KOPT-K1 (cell line): Measurements from ENCODE around the gene GSKIP.
"Not testable (repeated sequence)": the region's sequence is repeated elsewhere in the genome, so short reads cannot be mapped to it uniquely, and the experiment has no call there.

Source experiments
- H3K27ac ChIP-seq: fragments of 200-600 bp; sonication (generic); 2 replicates; pipeline ENCODE4 v1.5.1; 2016; ENCODE audit warnings: antibody characterized with exemption, mild to moderate bottlenecking, low read depth, low read length; ENCODE audit not compliant: poor library complexity, severe bottlenecking
- H3K36me3 ChIP-seq: fragments of 200-600 bp; sonication (generic); 2 replicates; pipeline ENCODE4 v1.5.1; 2017; ENCODE audit warnings: antibody characterized with exemption, mild to moderate bottlenecking, low read length, moderate library complexity; ENCODE audit not compliant: insufficient read depth
- H3K9me3 ChIP-seq: fragments of 200-600 bp; sonication (generic); 2 replicates; pipeline ENCODE4 v1.5.1; 2017; ENCODE audit warnings: antibody characterized with exemption, low read length, mild to moderate bottlenecking; ENCODE audit not compliant: insufficient read depth, poor library complexity, severe bottlenecking

The GSKIP gene

DNA sequence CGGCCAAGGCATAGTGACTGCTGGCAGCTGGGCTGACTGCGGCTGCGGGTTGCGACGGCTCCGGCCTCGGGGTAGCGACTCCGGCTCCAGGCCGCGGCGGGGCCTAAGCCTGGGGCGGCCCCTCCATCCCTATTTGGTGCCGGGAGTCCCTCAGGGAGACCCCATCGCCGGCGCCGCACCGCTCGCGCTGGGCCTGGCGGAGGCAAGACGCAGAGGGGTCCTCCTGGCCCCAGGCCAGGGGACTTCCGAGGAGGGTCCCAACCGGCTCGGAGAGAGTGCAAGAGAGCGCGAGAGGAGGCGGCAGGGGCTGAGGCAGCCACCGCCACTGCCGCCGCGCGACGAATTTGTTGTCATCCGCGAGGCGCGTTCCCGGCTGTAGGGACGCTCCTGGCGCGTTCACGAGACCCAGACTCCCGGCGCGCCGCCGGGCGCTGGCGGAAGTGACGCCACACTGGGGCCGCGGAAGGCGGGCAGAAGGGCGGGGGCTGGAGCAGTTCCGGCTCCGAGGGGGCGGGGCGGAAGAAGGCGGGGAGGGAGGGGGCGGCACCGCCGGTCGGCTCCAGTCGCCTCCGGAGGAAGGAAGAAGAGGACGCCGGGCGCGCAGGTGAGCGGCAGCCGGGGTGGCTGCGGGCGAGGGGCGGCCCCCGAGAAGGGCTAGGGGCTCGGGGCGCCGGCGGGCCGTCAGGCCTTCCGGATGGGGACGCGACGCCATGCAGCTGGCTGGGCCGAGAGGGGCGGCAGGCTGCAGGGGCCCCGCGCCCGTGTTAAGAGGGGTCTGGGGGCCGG is at the start of gene GSKIP, which contains the start of gene ATG2B:
Gene GSKIP (plus strand): TSS at position 562 of the 786 bp plus-strand sequence. CDS start 18,722 bp downstream, outside the sequence.
Gene ATG2B (minus strand): TSS at position 377 of the 786 bp plus-strand sequence. CDS start 365 bp downstream, at position 12.
- Histone ChIP-seq H3K27ac (peak within 1 kb of the TSS; percentile 67), H3K9me3 (no peaks in the 10 kb centered on the region), H3K36me3 (no peaks in the 10 kb centered on the region)

GRCh38 chr14:96316087-96316486 is 47.2 kb upstream of the GSKIP start:
- H3K27ac ChIP-seq, result no peak overlapping the region
- H3K36me3 ChIP-seq, result peaks cover 63% of the 10 kb centered on the region
- H3K9me3 ChIP-seq, result no peaks in the 10 kb centered on the region

DNA sequence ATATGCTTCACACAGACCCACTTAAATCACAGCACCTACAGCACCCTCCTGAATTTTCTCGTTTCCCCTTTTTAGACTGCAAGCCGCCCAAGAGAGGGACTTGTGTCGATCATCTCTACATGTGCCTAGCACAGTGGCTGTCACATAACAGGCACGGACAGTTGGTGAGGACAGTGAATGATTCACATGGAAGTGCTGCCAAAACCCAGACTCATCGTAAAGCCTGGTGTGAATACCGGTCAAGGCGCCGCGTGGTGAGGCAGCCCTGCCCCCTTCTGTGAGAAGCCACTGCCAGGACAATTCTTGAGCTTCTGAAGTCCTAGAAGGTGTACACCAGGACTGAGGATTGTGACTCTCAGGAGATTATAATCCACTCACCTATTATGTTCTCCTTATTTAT is 44.5 kb upstream of the GSKIP start:
- no peaks in the 10 kb centered on the region for H3K9me3 ChIP-seq
- no peak overlapping the region for H3K27ac ChIP-seq
- H3K36me3 ChIP-seq, result peaks cover 80% of the 10 kb centered on the region

DNA sequence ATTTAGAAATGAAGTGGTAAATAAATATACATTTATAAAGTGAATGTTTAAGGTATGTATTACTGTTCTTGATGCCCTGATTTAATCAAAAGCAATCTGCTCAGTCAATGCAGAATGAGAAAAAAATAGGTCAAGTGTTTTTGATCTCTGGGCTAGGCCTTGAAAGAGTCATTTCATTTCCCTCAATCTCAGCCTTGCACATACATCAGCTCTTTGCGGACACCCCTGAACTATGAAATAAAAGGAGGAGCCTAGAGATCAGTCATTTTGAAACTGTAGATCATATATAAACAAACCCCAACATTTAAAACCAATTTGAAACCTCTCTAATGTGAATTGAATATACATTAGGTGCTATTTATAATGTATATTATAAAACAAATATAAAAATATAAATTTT is 42.7 kb upstream of the GSKIP start:
- Histone ChIP-seq H3K9me3 (no peaks in the 10 kb centered on the region), H3K36me3 (peaks cover 80% of the 10 kb centered on the region), H3K27ac (no peak overlapping the region)

- Histone ChIP-seq H3K36me3 (peaks cover 67% of the 10 kb centered on the region), H3K9me3 (no peaks in the 10 kb centered on the region), H3K27ac (no peak overlapping the region)
Measured at GRCh38 chr14:96324219-96324618, 39.1 kb upstream of the GSKIP start.

GRCh38 chr14:96338551-96338950 is 24.8 kb upstream of the GSKIP start:
- Histone ChIP-seq H3K27ac (no peak overlapping the region), H3K36me3 (peaks cover 47% of the 10 kb centered on the region), H3K9me3 (no peaks in the 10 kb centered on the region)

DNA sequence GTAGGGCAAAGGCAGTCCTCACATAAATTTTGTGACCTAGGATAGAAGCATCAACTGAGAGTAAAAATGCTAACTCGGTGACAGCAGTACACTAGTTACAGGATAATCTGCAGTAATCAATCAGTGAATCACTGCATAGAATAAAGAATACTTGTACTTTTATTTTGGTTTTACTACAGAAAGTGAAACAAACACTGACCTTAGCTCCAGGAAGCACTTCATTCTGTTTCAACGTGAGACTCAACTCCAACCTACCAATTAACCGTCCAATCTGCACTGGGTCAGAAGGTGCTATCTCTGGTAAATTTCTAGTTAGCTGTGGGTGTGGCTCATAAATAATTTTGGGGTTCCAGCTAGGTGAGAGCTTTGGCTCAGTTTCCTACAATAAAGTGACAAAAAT is 22.0 kb upstream of the GSKIP start:
- no peak overlapping the region for H3K27ac ChIP-seq
- H3K9me3 ChIP-seq, result no peaks in the 10 kb centered on the region
- peaks cover 42% of the 10 kb centered on the region for H3K36me3 ChIP-seq

- peaks cover 11% of the 10 kb centered on the region for H3K36me3 ChIP-seq
- no peak overlapping the region for H3K27ac ChIP-seq
- no peaks in the 10 kb centered on the region for H3K9me3 ChIP-seq
Measured at GRCh38 chr14:96345669-96346068, 17.7 kb upstream of the GSKIP start.

GRCh38 chr14:96347957-96348356 is 15.4 kb upstream of the GSKIP start:
- not testable (repeated sequence) for H3K9me3 ChIP-seq

GRCh38 chr14:96349286-96350075 is 13.8 kb upstream of the GSKIP start:
- no peaks in the 10 kb centered on the region for H3K9me3 ChIP-seq
- H3K27ac ChIP-seq, result no peak overlapping the region
- H3K36me3 ChIP-seq, result no peaks in the 10 kb centered on the region

More at GRCh38 chr14:96347957-96348356, 15.4 kb upstream of the GSKIP start:
- H3K27ac ChIP-seq, H3K36me3 ChIP-seq: not testable (repeated sequence)

GRCh38 chr14:96351986-96352385 is 11.3 kb upstream of the GSKIP start:
- Histone ChIP-seq H3K27ac (no peak overlapping the region), H3K9me3 (no peaks in the 10 kb centered on the region)

DNA sequence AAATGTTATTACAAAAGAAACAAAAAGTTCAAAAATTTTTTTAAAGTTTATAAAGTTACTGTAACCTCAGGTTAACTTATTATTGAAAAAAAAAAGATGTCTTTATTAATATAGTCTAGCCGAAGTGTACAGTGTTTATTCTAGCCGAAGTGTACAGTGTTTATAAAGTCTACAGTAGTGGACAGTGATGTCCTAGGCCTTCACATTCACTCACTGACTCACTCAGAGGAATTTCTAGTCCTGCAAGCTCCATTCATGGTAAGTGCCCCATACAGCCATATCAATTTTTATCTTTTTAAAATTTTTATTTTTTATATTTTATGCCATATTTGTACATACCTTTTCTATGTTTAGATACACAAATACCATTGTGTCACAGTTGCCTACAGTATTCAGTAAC is 10.6 kb upstream of the GSKIP start:
- no peak overlapping the region for H3K27ac ChIP-seq
- H3K36me3 ChIP-seq, result no peaks in the 10 kb centered on the region
- H3K9me3 ChIP-seq, result no peaks in the 10 kb centered on the region

More at GRCh38 chr14:96351986-96352385, 11.3 kb upstream of the GSKIP start:
- H3K36me3 ChIP-seq, result no peaks in the 10 kb centered on the region

DNA sequence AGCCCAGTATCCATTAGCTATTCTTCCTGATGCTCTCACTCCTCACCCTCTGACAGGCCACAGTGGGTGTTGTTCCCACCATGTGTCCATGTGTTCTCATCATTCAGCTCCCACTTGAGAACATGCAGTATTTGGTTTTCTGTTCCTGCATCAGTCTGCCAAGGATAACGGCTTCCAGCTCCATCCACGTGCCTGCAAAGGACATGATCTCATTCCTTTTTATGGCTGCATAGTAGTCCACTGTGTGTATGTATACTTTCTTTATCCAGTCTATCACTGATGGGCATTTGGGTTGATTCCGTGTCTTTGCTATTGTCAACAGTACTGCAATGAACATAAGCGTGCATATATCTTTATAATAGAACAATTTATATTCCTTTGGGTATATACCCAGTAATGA is 9.1 kb upstream of the GSKIP start:
- H3K9me3 ChIP-seq, result no peaks in the 10 kb centered on the region
- no peak overlapping the region for H3K27ac ChIP-seq
- H3K36me3 ChIP-seq, result no peaks in the 10 kb centered on the region

DNA sequence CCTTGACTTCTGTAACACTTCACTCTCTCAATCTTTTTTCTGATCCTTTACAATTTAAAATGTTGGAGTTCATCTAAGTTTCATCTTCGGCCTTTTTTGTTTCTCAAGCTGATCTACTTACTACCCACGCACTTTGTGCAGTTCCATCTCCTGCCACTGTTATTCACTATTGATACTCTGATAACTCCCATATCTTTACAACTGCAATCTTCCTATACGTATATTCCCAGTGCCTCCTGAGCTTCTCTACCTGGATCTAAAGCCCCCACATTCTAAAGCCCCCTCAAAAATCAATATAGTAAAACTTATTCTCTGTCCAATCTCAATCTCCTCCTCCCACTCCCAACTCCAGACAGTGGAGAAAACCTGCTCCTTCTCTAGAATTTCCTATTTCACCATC is 6.1 kb upstream of the GSKIP start:
- no peaks in the 10 kb centered on the region for H3K9me3 ChIP-seq
- no peak overlapping the region for H3K27ac ChIP-seq
- H3K36me3 ChIP-seq, result no peaks in the 10 kb centered on the region

GRCh38 chr14:96359959-96360358 is 3.4 kb upstream of the GSKIP start:
- Histone ChIP-seq H3K9me3 (no peaks in the 10 kb centered on the region), H3K27ac (no peak overlapping the region), H3K36me3 (no peaks in the 10 kb centered on the region)
